ENCODE measurements around the gene ELANE.
"Not testable (repeated sequence)": the region's sequence is repeated elsewhere in the genome, so short reads cannot be mapped to it uniquely, and the experiment has no call there.

ELANE gene

GRCh38 chr19:829129-829758 is 22.9 kb upstream of the ELANE start:
- no peak for TF ChIP-seq CTCF (IDR thresholded peaks at IDR 0.05)
- Histone ChIP-seq H3K36me3 (no peaks in the 10 kb centered on the region), H3K4me1 (no peaks in the 10 kb centered on the region), H3K27ac (no peak overlapping the region), H3K4me3 (no peak overlapping the region), H3K9me3 (no peaks in the 10 kb centered on the region), H3K27me3 (peaks cover 0 to 73% of the 10 kb centered on the region in 2 donors)
- intact Hi-C loops (cut with DNase I; ENCODE audit: low total_unique reads), result no loop called here
- no peak for DNase-seq

- no peak for TF ChIP-seq CTCF (IDR thresholded peaks at IDR 0.05)
- H3K27me3 ChIP-seq, result peaks cover 0 to 73% of the 10 kb centered on the region in 2 donors
- DNase-seq, result no peak
- H3K4me1 ChIP-seq, result no peaks in the 10 kb centered on the region
- intact Hi-C loops (cut with DNase I; ENCODE audit: low total_unique reads), result no loop called here
- H3K27ac ChIP-seq, result no peak overlapping the region
- no peaks in the 10 kb centered on the region for H3K9me3 ChIP-seq
- H3K4me3 ChIP-seq, result no peak overlapping the region
- H3K36me3 ChIP-seq, result no peaks in the 10 kb centered on the region
These were observed 20.4 kb upstream of the ELANE start for GRCh38 chr19:831407-832369.

GRCh38 chr19:834216-834615 is 17.9 kb upstream of the ELANE start:
- no peak for TF ChIP-seq CTCF (IDR thresholded peaks at IDR 0.05)
- intact Hi-C loops (cut with DNase I; ENCODE audit: low total_unique reads), result no loop called here
- DNase-seq, result no peak
- Histone ChIP-seq H3K4me3 (no peak overlapping the region), H3K4me1 (peaks cover 0 to under 1% (median 0%) of the 10 kb centered on the region in 4 donors), H3K9me3 (no peaks in the 10 kb centered on the region), H3K36me3 (no peaks in the 10 kb centered on the region), H3K27me3 (peaks cover 0 to 72% of the 10 kb centered on the region in 2 donors), H3K27ac (no peak overlapping the region)

- no peaks in the 10 kb centered on the region for H3K36me3 ChIP-seq
- TF ChIP-seq CTCF (IDR thresholded peaks at IDR 0.05), result no peak
- no peak overlapping the region for H3K27ac ChIP-seq
- H3K4me1 ChIP-seq, result peaks cover 0 to 4% (median 0%) of the 10 kb centered on the region in 4 donors
- no peaks in the 10 kb centered on the region for H3K9me3 ChIP-seq
- intact Hi-C loops (cut with DNase I; ENCODE audit: low total_unique reads), result no loop called here
- no peak for DNase-seq
- H3K4me3 ChIP-seq, result no peak overlapping the region
- H3K27me3 ChIP-seq, result peaks cover 0 to 72% of the 10 kb centered on the region in 2 donors
These were observed 16.8 kb upstream of the ELANE start for GRCh38 chr19:835210-835810.

GRCh38 chr19:840519-841206 is 11.4 kb upstream of the ELANE start, which contains the start of gene PRTN3:
PRTN3 (plus strand) TSS chr19:840999; CDS start chr19:841009, 10 bp downstream.
- Histone ChIP-seq H3K4me1 (peaks cover 0 to 14% (median 13%) of the 10 kb centered on the region in 4 donors), H3K36me3 (no peaks in the 10 kb centered on the region), H3K27ac (no peak within 1 kb of the TSS), H3K9me3 (no peaks in the 10 kb centered on the region), H3K4me3 (no peak within 1 kb of the TSS), H3K27me3 (peaks cover 0 to 77% of the 10 kb centered on the region in 2 donors)
- no peak for TF ChIP-seq CTCF (IDR thresholded peaks at IDR 0.05)
- no peak for DNase-seq
- intact Hi-C loops (cut with DNase I; ENCODE audit: low total_unique reads), result no loop called here

GRCh38 chr19:842802-843179 is 9.3 kb upstream of the ELANE start:
- Histone ChIP-seq H3K27me3 (peaks cover 0 to 85% of the 10 kb centered on the region in 2 donors), H3K4me1 (peaks cover 0 to 18% (median 14%) of the 10 kb centered on the region in 4 donors)
- DNase-seq; intact Hi-C loops (cut with DNase I; ENCODE audit: low total_unique reads); H3K9me3 ChIP-seq; H3K27ac ChIP-seq; H3K4me3 ChIP-seq; H3K36me3 ChIP-seq: not testable (repeated sequence)

Measured in tibial artery (tissue), 4 donors.